K562 treated with DMSO at 1 percent for 4 hours (cell line): ENCODE data around the gene SELENOW. TPM values are rescaled to one million over a fixed set of nuclear protein-coding genes. Genes with fewer than 3 reads are reported as not detected.

Experiments used
- total RNA-seq: library from RNA; unstranded; fragments of 300-600 nt; gene quantifications from 2 replicates; pipeline ENCODE4 v1.2.3, GENCODE V29; 2022; ENCODE audit not compliant: insufficient read depth

Gene SELENOW
- total RNA-seq: 96.8 and 155 TPM in 2 replicates

GRCh38 chr19:47778049-47778953 is at the start of gene SELENOW:
Gene SELENOW, plus strand, starts transcription at chr19:47778703. Its CDS starts 83 bp downstream, at chr19:47778786.

DNA sequence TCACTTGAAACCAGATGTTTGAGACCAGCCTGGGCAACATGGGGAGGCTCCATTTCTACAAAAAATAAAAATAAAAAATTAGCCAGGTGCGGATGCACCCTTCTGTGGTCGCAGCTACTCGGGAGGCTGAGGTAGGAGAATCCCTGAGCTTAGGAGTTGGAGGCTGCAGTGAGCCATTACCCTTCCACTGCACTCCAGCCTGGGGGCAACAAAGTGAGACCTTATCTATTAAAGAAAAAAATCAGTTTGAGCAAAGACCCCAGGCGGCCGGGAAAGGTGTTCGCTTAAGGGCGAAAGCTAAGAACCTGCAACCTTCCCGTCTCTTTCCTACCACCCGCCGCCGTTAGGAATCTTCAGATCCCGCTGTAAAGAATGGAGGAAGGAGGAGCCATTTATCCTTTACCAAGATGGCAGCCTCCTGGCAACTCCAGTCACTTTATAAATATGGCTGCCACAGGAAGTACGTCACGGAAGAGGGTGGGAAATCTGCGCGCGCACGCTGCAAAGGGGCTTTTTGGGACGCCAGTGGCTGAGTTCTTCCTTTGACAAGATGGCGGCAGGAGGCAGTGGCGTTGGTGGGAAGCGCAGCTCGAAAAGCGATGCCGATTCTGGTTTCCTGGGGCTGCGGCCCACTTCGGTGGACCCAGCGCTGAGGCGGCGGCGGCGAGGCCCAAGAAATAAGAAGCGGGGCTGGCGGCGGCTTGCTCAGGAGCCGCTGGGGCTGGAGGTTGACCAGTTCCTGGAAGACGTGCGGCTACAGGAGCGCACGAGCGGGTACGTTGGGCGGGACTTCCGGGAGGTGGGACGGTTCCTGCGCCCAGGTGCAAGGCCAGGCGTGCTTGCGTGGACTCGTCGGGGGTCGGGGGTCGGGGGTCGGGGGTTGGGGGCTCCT is 33.2 kb upstream of the SELENOW start, which contains the start of gene NOP53:
Gene NOP53 (plus strand): TSS at position 537 of the 892 bp plus-strand sequence. CDS start 14 bp downstream, at position 551.

GRCh38 chr19:47804451-47804850 is 25.9 kb downstream of the SELENOW start, which contains the start of gene TPRX1:
Gene TPRX1, minus strand, starts transcription at chr19:47804551. Its CDS starts 12 bp downstream, at chr19:47804539.

GRCh38 chr19:47821460-47822020 is 43.0 kb downstream of the SELENOW start, which contains the start of gene CRX:
Gene CRX, plus strand, starts transcription at chr19:47821937. Its CDS starts 12,507 bp downstream, at chr19:47834444.

Other genes starting within 250 kb of the SELENOW start
- 0.44 and 0.96 TPM in 2 replicates for gene ZNF541, start 205.6 kb upstream of the SELENOW start, total RNA-seq
- gene BICRA, start 169.6 kb upstream of the SELENOW start, total RNA-seq: 4.8 and 12.1 TPM in 2 replicates
- gene EHD2, start 65.3 kb upstream of the SELENOW start, total RNA-seq: 21.0 and 25.2 TPM in 2 replicates
- gene NOP53, start 33.2 kb upstream of the SELENOW start, total RNA-seq: 1,045 and 1,223 TPM in 2 replicates
- not detected in 2 replicates for gene TPRX1, start 25.8 kb downstream of the SELENOW start, total RNA-seq
- not detected in 2 replicates for gene CRX, start 43.2 kb downstream of the SELENOW start, total RNA-seq
- not detected in 2 replicates for gene TPRX2, start 80.5 kb downstream of the SELENOW start, total RNA-seq
- 0.74 TPM in 1 of 2 replicates, not detected in the other for gene SULT2A1, start 107.6 kb downstream of the SELENOW start, total RNA-seq
- not detected in 2 replicates for gene BSPH1, start 213.5 kb downstream of the SELENOW start, total RNA-seq
- 1.0 TPM in 1 of 2 replicates, not detected in the other for gene ELSPBP1, start 215.9 kb downstream of the SELENOW start, total RNA-seq